ENCODE measurements around the gene ANKRD28. TPM values are rescaled to one million over a fixed set of nuclear protein-coding genes. Genes with fewer than 3 reads are reported as not detected.

The ANKRD28 gene
- total RNA-seq, 2 experiments from 2014 or later, result 52.9 to 59.9 TPM

DNA sequence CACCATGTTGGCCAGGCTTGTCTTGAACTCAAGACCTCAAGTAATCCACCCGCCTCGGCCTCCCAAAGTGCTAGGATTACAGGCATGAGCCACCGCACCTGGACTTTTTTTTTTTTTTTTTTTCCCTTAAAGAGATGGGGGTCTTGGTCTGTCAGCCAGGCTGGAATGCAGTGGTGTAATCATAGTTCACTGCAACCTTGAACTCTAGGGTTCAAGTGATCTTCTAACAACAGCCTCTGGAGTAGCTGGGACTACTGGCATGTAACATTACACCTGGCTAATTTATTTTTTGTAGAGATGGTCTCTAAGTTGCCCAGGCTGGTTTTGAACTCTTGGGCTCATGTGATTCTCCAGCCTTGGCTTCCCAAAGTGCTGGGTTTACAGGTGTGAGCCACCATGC, 81.6 kb downstream of the ANKRD28 start:
- Histone ChIP-seq H3K36me3 (ENCODE audit: insufficient read depth, low read length) (peaks cover 43% of the 10 kb centered on the region), H3K9me3 (ENCODE audit: low read length) (no peaks in the 10 kb centered on the region), H3K4me3 (ENCODE audit: low read depth, low read length, poor library complexity, severe bottlenecking) (no peak overlapping the region), H4K20me1 (ENCODE audit: insufficient read depth, low read length) (no peaks in the 10 kb centered on the region), H3K27ac (ENCODE audit: low read depth, low read length, poor library complexity, severe bottlenecking) (no peak overlapping the region), H2AFZ (ENCODE audit: low read length) (no peak overlapping the region), H3K4me1 (ENCODE audit: insufficient read depth, low read length, poor library complexity, severe bottlenecking) (no peaks in the 10 kb centered on the region), H3K9me2 (ENCODE audit: insufficient read depth, low read length) (no peaks in the 10 kb centered on the region), H3K79me2 (ENCODE audit: insufficient read depth, low read depth, low read length) (no peaks in the 10 kb centered on the region), H3K4me2 (ENCODE audit: low read length) (no peak overlapping the region)
- BruUV-seq (replicated peaks), result no TSS peak
- POLR2A ChIA-PET, result interaction anchor here (0.6 kb wide), 1 partner anchor 58 kb away, joined by 3 read pairs; no protein-coding TSS in a partner anchor
- CTCF ChIA-PET (ENCODE audit: unreplicated experiment), result no interaction called here
- TF ChIP-seq EZH2phosphoT487 (IDR thresholded peaks at IDR 0.05; ENCODE audit: borderline replicate concordance, low read depth, low read length) (no peak), CTCF (conservative IDR thresholded peaks at IDR 0.05; ENCODE audit: low read length) (no peak)
- DNase-seq (ENCODE audit: low spot score), result no peak
- intact Hi-C loops (cut with micrococcal nuclease; ENCODE audit: unreplicated experiment), result no loop called here

DNA sequence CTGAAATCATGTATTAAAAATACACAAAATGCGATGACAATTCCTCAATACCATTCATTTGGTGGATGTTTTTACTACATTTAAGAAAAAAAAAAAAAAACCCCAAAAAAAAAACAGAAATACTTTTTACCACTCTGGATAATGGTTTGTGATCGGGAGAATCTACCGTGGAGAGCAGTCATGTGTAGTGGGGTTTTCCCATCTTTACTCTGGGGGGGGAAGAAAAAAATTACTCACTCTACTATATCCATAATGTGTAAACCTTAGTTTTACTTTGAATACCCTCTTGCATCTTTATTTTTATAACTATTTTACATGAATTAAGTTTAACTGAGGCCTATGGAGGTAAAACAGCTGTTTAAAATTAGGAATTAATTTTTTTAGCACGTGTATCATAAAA, 83.3 kb downstream of the ANKRD28 start:
- no TSS peak for BruUV-seq (replicated peaks)
- H3K9me2 ChIP-seq (ENCODE audit: insufficient read depth, low read length), result no peaks in the 10 kb centered on the region
- H3K4me1 ChIP-seq (ENCODE audit: insufficient read depth, low read length, poor library complexity, severe bottlenecking), result no peaks in the 10 kb centered on the region
- DNase-seq (ENCODE audit: low spot score), result no peak
- no peaks in the 10 kb centered on the region for H3K79me2 ChIP-seq (ENCODE audit: insufficient read depth, low read depth, low read length)
- TF ChIP-seq EZH2phosphoT487 (IDR thresholded peaks at IDR 0.05; ENCODE audit: borderline replicate concordance, low read depth, low read length) (no peak), CTCF (conservative IDR thresholded peaks at IDR 0.05; ENCODE audit: low read length) (no peak)
- CTCF ChIA-PET (ENCODE audit: unreplicated experiment), result no interaction called here
- no peak overlapping the region for H2AFZ ChIP-seq (ENCODE audit: low read length)
- no peaks in the 10 kb centered on the region for H4K20me1 ChIP-seq (ENCODE audit: insufficient read depth, low read length)
- no peak overlapping the region for H3K27ac ChIP-seq (ENCODE audit: low read depth, low read length, poor library complexity, severe bottlenecking)
- peaks cover 48% of the 10 kb centered on the region for H3K36me3 ChIP-seq (ENCODE audit: insufficient read depth, low read length)
- H3K4me3 ChIP-seq (ENCODE audit: low read depth, low read length, poor library complexity, severe bottlenecking), result no peak overlapping the region
- POLR2A ChIA-PET, result interaction anchor here (0.5 to 1.4 kb wide), 8 partner anchors 8 to 552 kb away, joined by 3 to 6 read pairs (median 3); no protein-coding TSS in a partner anchor
- intact Hi-C loops (cut with micrococcal nuclease; ENCODE audit: unreplicated experiment), result no loop called here
- no peak overlapping the region for H3K4me2 ChIP-seq (ENCODE audit: low read length)
- no peaks in the 10 kb centered on the region for H3K9me3 ChIP-seq (ENCODE audit: low read length)

GRCh38 chr3:15713364-15713763, 84.4 kb downstream of the ANKRD28 start:
- no peaks in the 10 kb centered on the region for H3K79me2 ChIP-seq (ENCODE audit: insufficient read depth, low read depth, low read length)
- ChIA-PET POLR2A (interaction anchor here (0.5 to 1.4 kb wide), 6 partner anchors 10 to 83 kb away, joined by 3 to 6 read pairs (median 3); no protein-coding TSS in a partner anchor), CTCF (ENCODE audit: unreplicated experiment) (interaction anchor here (0.6 kb wide), 1 partner anchor 112 kb away, joined by 3 read pairs; no protein-coding TSS in a partner anchor)
- BruUV-seq (replicated peaks), result no TSS peak
- TF ChIP-seq EZH2phosphoT487 (IDR thresholded peaks at IDR 0.05; ENCODE audit: borderline replicate concordance, low read depth, low read length), result no peak
- TF ChIP-seq CTCF (conservative IDR thresholded peaks at IDR 0.05; ENCODE audit: low read length), result no peak
- no peaks in the 10 kb centered on the region for H3K9me2 ChIP-seq (ENCODE audit: insufficient read depth, low read length)
- no peak overlapping the region for H3K4me2 ChIP-seq (ENCODE audit: low read length)
- H3K27ac ChIP-seq (ENCODE audit: low read depth, low read length, poor library complexity, severe bottlenecking), result no peak overlapping the region
- no peak for DNase-seq (ENCODE audit: low spot score)
- no peak overlapping the region for H3K4me3 ChIP-seq (ENCODE audit: low read depth, low read length, poor library complexity, severe bottlenecking)
- intact Hi-C loops (cut with micrococcal nuclease; ENCODE audit: unreplicated experiment), result no loop called here
- H3K9me3 ChIP-seq (ENCODE audit: low read length), result no peaks in the 10 kb centered on the region
- H2AFZ ChIP-seq (ENCODE audit: low read length), result no peak overlapping the region
- peaks cover 56% of the 10 kb centered on the region for H3K36me3 ChIP-seq (ENCODE audit: insufficient read depth, low read length)
- H3K4me1 ChIP-seq (ENCODE audit: insufficient read depth, low read length, poor library complexity, severe bottlenecking), result no peaks in the 10 kb centered on the region
- no peaks in the 10 kb centered on the region for H4K20me1 ChIP-seq (ENCODE audit: insufficient read depth, low read length)
